Right renal pelvis (tissue), 4 donors: ENCODE measurements around the gene UNC79. TPM values are rescaled to one million over a fixed set of nuclear protein-coding genes. Genes with fewer than 3 reads are reported as not detected.

Source experiments
- DNase-seq, 4 donors: peaks; one replicate each; pipeline ENCODE4 v3.0.0-alpha.2; 2013; ENCODE audit warnings: low read depth in 4 of 4, low spot score in 3 of 4, missing footprints in 1 of 4
- polyA plus RNA-seq, 4 donors: library from polyadenylated mRNA; unstranded; fragments of 120-200 nt; gene quantifications; one replicate each; pipeline ENCODE4 v1.2.1, GENCODE V29; 2013; ENCODE audit not compliant: insufficient read length in 4 of 4

Gene UNC79
- polyA plus RNA-seq, 4 donors = 0.84 to 0.99 (median 0.87) TPM

GRCh38 chr14:93720981-93721483, 290.3 kb downstream of the UNC79 start:
- no peak for DNase-seq

- no peak for DNase-seq
Observed at GRCh38 chr14:93723001-93723400, 292.3 kb downstream of the UNC79 start.

GRCh38 chr14:93725002-93725582, 294.4 kb downstream of the UNC79 start:
- no peak for DNase-seq

GRCh38 chr14:93725993-93726392, 295.3 kb downstream of the UNC79 start:
- DNase-seq = no peak

GRCh38 chr14:93727039-93727740, 296.5 kb downstream of the UNC79 start:
- DNase-seq = no peak

GRCh38 chr14:93727917-93728650, 297.3 kb downstream of the UNC79 start:
- no peak for DNase-seq

GRCh38 chr14:93728651-93729016, 297.9 kb downstream of the UNC79 start:
- no peak for DNase-seq

- DNase-seq = no peak
Observed at GRCh38 chr14:93729993-93730392, 299.3 kb downstream of the UNC79 start.

- DNase-seq = no peak
Observed at GRCh38 chr14:93731753-93732152, 301.0 kb downstream of the UNC79 start.

- DNase-seq = no peak
Observed at GRCh38 chr14:93732524-93732923, 301.8 kb downstream of the UNC79 start.

- DNase-seq = no peak
Observed at GRCh38 chr14:93733231-93733630, 302.5 kb downstream of the UNC79 start.

- DNase-seq = no peak
Observed at GRCh38 chr14:93733631-93734030, 302.9 kb downstream of the UNC79 start.

GRCh38 chr14:93734086-93734822, 303.5 kb downstream of the UNC79 start:
- DNase-seq = no peak

GRCh38 chr14:93735206-93735605, 304.5 kb downstream of the UNC79 start:
- DNase-seq = no peak

- DNase-seq = no peak
Observed at GRCh38 chr14:93736378-93737014, 305.8 kb downstream of the UNC79 start.

GRCh38 chr14:93737634-93738033, 306.9 kb downstream of the UNC79 start:
- DNase-seq = no peak

GRCh38 chr14:93741556-93742230, 311.0 kb downstream of the UNC79 start:
- DNase-seq = no peak

- no peak for DNase-seq
Observed at GRCh38 chr14:93742761-93743160, 312.0 kb downstream of the UNC79 start.

GRCh38 chr14:93743270-93744060, 312.7 kb downstream of the UNC79 start:
- no peak for DNase-seq
